HUDEP-2 (cell line): ENCODE data around the gene AIF1.

ENCODE experiments used
- DNase-seq, 76 experiments: peaks; one replicate each; lab custom pipeline; 2025; ENCODE audit not compliant: unreplicated experiment in 76 of 76; lab: John Stamatoyannopoulos, UW

Gene AIF1

GRCh38 chr6:31614684-31615578 is at the start of gene AIF1:
Gene AIF1 (plus strand): TSS chr6:31615234. CDS start chr6:31615330, 96 bp downstream.
- DNase-seq: no peak

- no peak for DNase-seq
Observed at GRCh38 chr6:31567531-31568370, 47.3 kb upstream of the AIF1 start.

- no peak for DNase-seq
Observed at GRCh38 chr6:31568537-31568961, 46.5 kb upstream of the AIF1 start.

GRCh38 chr6:31569861-31570536 is 45.0 kb upstream of the AIF1 start:
- DNase-seq: no peak

GRCh38 chr6:31572041-31572911 is 42.8 kb upstream of the AIF1 start, which contains the start of gene LTA:
Gene LTA (plus strand): TSS chr6:31572289. CDS start chr6:31572743, 454 bp downstream.
- DNase-seq: no peak

GRCh38 chr6:31573239-31574105 is 41.6 kb upstream of the AIF1 start:
- DNase-seq: no peak

GRCh38 chr6:31574106-31575061 is 40.6 kb upstream of the AIF1 start:
- no peak for DNase-seq

- DNase-seq: no peak
Observed at GRCh38 chr6:31575335-31575901, 39.6 kb upstream of the AIF1 start, which contains the start of gene TNF. Gene TNF (plus strand): TSS chr6:31575565. CDS start chr6:31575742, 177 bp downstream.

- DNase-seq: no peak
Observed at GRCh38 chr6:31575952-31576685, 38.9 kb upstream of the AIF1 start.

GRCh38 chr6:31576897-31577578 is 38.0 kb upstream of the AIF1 start:
- no peak for DNase-seq

GRCh38 chr6:31577579-31577966 is 37.5 kb upstream of the AIF1 start:
- no peak for DNase-seq

- DNase-seq: no peak
Observed at GRCh38 chr6:31578184-31579118, 36.6 kb upstream of the AIF1 start.

- no peak for DNase-seq
Observed at GRCh38 chr6:31579119-31579505, 35.9 kb upstream of the AIF1 start.

- DNase-seq: no peak
Observed at GRCh38 chr6:31579546-31580437, 35.2 kb upstream of the AIF1 start.
